HG03378 (cell line): Measurements from ENCODE around the gene MAMLD1.
A peak's percentile ranks its signal among the peaks of the same experiment; 100 is the strongest.

Experiments
- ATAC-seq: cut with Tn5 transposase; IDR thresholded peaks from one replicate; pipeline ENCODE4 v1.9.1; 2021; ENCODE audit warnings: mild to moderate bottlenecking, moderate library complexity; ENCODE audit not compliant: unreplicated experiment

The MAMLD1 gene

DNA sequence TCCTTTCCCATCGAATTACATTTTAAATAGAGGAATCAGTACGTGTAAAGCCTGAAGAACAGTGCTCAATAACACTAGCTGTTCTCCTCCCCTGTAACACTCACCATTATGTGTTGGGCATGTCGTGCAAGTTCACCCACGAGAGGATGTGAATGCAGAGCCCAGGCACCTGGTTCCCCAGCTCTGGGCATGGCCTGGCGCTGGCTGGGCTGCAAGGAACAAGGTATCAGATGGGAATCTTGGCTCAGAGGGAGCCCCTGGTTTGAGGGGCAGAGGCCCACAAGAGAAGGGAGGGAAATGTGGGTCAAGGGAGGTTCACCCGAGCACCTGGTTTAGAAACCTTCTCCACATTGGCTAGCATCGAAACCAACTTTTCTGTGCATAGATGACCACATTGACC, 163.6 kb downstream of the MAMLD1 start:
- ATAC-seq = no peak

- ATAC-seq = no peak
Measured at GRCh38 chrX:150527108-150527507, 164.0 kb downstream of the MAMLD1 start.

GRCh38 chrX:150529587-150529986, 166.5 kb downstream of the MAMLD1 start:
- ATAC-seq = no peak

- ATAC-seq = no peak
Measured at GRCh38 chrX:150530821-150531220, 167.7 kb downstream of the MAMLD1 start.

GRCh38 chrX:150531467-150531866, 168.3 kb downstream of the MAMLD1 start:
- no peak for ATAC-seq

GRCh38 chrX:150533863-150534262, 170.7 kb downstream of the MAMLD1 start:
- no peak for ATAC-seq

DNA sequence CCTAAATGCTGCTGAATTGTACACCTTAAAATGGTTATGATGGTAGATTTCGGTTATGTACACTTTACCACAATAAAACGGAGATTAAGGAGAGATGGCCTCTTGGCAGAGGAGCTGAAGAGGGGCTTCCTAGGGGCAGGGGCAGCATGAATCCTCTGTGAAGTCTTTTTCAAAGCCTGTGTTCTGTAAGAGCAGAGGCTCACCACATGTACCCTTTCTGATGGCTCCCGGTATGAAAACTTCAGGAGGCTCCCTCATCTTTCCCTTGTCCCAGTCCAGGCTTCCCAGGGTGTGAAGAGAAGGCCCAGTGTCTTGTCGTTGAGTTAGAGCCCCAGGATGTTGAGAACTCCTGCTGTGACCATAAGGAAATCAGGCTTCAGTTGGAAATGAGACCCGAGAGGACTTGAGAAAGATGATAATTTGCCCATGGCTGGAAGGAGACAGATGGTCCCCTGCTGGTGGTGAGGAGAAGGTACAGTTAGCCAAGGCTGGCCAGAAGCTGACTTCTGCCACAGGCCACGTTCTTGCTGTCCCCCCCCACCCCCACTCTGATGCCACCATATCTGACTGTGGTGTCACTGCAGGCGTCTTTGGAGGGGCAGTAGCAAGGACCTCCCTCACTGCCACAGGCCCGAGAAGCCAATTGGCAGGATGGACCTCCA, 173.5 kb downstream of the MAMLD1 start:
- no peak for ATAC-seq

DNA sequence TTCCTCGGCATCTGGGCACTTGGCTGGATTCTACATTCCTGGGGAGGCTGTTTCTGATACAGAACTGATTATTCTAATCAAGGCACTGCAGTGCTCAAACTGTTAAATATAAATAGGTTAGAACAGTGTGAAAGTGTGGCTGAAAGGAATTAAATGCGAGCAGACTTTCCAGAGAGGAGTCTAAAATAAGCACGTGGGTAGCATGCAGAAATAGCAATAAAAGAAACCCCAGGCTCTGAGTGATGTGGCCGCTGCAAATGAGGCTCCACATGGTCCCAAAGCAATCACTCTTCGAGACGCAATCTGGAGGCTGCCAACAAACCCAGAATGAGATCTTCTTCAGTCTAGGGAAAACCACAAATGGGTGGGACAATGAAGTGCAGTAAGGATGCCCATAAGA, 174.7 kb downstream of the MAMLD1 start:
- ATAC-seq = no peak

DNA sequence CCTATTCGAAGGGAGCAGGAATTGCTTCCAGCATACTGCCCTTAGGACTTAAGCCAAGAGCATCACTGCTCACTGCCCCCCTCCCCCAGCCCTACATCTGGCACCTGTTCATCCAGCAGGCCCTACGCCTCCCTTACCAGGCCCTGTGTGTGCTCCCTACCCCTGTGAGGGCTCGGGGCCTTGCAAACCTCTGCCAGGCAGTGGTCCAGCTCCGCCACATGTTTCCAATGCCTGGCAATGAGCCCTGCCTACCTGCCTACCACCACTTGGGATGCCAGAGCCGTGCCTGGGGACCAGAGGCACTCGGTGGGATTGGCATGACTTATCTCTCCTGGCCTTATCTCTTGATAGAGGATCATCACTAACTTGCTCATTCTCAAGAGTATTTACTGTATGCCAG, 177.8 kb downstream of the MAMLD1 start:
- no peak for ATAC-seq

- peak; percentile 35 for ATAC-seq
Measured at GRCh38 chrX:150542846-150543229, 179.7 kb downstream of the MAMLD1 start.

DNA sequence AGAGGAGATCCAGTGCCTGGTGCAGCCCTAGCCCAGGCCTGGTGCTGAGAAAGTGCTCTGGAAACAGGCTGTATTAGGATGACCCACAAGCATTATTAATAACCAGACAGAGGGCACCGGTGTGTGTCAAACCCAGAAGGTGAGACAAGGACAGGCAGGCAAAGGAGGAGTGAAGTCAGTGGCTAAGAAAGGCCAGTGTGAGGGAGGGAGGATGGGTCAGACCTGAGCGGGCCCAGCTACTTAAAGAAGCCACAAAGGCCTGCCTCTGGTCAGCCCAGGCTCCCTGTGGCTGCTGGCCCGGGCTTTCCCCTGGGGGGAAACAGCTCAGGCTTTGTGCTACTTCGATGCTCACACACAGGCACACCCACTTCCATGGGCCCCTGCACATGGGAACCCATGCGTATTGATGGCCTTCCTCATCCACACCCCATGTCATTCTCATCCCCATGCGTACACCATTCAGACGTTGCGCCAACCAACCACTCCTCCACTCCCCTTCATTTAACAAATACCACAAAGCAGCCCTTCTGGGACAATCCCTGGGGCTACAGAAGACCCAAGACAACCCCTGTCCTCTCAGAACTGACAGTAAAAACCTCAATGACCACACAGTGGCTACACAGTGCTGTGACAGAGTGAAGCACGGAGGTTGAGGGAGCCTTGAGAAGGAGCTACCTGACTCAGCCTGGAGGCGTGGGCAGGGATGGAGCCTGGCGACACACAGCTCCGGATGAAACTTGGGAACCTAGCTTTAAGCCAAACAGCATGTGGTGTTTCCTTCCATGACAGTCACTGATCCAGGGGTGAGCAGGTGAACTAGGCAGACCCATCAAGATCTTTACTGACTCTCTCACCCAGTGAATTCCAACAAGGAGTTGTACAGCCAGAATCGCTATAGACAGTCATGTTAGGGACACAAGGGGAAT, 180.4 kb downstream of the MAMLD1 start:
- ATAC-seq = peak; percentile 64

GRCh38 chrX:150544222-150544787, 181.2 kb downstream of the MAMLD1 start:
- ATAC-seq = no peak

DNA sequence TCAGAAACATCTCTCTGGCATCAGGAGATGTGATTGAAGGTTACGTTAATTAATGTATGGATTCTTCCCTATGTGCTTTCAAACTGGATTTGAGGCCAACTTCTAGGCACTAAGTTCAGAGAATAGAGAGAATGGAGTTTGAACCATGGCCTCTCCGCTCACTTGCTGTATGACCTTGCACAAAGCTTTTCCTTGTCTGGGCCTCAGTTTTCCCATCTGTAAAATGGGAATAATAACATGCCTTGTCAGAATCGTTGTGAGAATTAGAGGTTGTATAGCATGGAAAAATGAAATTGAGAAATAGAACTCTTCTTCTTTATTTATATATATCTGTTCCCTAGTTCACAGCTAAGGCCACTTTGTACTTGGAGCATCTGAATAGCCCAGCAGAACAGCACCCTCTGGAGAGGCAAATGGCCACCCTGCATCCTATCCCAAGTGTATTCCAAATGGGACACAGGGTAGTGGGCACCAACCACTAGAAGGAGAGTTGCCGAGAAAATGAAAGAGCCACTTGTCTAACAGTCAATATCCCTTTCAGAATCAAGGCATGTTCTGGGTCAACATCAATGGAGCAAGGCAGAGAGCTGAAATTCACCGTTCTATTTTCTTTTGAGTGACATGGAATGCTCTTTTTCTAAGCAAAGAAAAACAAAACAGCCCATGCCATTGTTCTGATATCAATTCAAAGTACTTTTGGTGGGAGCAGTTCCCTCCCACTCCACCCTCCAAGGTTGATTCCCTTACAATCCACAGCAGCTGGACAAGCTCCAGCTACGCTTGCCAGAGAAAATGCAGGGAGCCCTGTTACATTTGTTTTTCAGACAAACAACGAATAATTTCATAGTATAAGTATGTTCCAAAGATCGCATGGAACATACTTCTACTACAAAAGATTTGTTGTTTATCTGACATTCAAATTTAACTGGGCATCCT, 182.0 kb downstream of the MAMLD1 start:
- ATAC-seq = no peak

- ATAC-seq = no peak
Measured at GRCh38 chrX:150546711-150547153, 183.6 kb downstream of the MAMLD1 start.

- ATAC-seq = no peak
Measured at GRCh38 chrX:150547375-150548115, 184.4 kb downstream of the MAMLD1 start.

DNA sequence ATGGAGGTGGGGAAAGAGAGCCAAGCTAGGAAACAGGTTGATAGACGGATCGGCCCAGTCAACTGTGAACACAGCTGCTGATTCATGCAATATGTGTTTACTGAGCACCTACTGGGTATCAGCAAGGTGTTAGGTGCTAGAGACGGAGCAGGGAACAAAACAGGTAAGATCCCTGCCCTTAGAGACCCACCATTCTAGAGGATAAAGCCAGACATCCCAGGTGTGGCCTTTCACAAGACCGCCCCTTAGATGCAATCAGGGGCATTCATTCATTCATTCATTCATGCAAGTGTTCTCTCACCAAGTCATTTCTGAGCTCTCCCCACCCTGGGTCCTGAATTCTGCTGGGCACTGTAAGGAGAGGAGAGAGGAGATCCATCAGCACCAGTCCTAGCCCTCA, 185.1 kb downstream of the MAMLD1 start:
- ATAC-seq = no peak

DNA sequence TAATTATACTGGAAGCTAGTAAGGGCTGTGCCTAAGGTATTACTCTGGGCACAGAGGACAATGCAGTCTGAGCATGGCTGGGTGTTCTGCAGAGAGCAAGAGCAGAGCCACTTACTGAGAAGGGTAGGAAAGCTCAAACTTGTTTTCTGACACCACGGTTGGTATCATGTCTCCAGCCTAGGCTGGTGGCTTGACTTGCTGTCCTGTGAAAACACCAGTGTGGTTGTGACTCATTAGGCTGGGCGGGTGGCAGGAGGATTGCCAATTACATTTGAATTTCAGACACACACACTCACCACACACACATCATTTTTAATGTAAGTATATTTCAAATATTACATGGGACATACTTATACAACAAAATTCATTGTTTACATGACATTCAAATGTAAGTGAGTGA, 185.6 kb downstream of the MAMLD1 start:
- no peak for ATAC-seq

DNA sequence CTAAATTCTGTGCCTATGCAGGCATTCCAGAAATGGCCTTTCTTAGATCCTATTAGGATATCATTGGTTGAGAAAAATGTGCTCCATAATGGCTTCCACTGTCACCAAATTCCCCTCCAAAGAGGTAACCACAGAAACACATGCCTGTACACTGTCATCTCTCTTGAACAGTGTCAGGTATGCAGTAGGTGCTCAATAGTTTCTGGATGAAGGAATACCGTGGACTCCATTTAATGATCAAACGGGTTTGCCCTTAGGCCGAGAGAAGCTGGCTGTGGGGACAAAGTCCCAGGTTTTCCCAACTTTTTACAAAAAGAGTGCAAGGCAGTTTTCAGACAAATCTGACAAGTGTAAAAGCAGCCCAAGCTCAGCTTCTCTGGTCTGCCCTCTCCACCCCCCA, 188.8 kb downstream of the MAMLD1 start:
- ATAC-seq = no peak

DNA sequence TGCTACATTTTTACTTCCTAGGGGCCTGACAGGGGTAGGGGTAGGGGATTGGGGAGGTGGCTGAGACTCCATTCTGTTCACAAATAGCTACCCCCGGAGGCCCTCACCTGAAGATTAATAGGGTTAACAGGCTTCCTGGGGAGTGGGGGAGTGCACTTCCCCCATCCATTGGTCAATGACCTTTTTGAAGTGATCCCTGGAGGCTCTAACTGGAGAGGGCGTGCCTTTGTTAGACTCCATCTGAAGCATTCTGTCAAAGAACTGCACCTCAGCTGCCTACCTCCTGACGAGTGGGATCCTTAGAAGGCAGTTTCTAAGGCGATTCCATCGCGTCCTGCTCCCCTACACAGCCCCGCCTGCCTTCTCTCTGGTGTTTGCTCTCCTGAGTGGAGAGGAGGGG, 195.3 kb downstream of the MAMLD1 start:
- no peak for ATAC-seq
